ENCODE data around the gene MAST4.
"Not testable (repeated sequence)": the region's sequence is repeated elsewhere in the genome, so short reads cannot be mapped to it uniquely, and the experiment has no call there.

MAST4 gene

DNA sequence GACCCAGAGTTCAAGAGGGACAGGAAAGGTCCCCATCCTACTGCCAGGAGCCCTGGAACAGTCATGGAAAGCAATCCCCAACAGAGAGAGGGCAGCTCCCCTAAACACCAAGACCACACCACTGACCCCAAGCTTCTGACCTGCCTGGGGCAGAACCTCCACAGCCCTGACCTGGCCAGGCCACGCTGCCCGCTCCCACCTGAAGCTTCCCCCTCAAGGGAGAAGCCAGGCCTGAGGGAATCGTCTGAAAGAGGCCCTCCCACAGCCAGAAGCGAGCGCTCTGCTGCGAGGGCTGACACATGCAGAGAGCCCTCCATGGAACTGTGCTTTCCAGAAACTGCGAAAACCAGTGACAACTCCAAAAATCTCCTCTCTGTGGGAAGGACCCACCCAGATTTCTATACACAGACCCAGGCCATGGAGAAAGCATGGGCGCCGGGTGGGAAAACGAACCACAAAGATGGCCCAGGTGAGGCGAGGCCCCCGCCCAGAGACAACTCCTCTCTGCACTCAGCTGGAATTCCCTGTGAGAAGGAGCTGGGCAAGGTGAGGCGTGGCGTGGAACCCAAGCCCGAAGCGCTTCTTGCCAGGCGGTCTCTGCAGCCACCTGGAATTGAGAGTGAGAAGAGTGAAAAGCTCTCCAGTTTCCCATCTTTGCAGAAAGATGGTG, 568.8 kb downstream of the MAST4 start:
- H3K4me1 ChIP-seq (ENCODE audit: control insufficient read depth, insufficient read depth, low read length) = peaks cover 16% of the 10 kb centered on the region
- H3K9ac ChIP-seq (ENCODE audit: low read length) = no peak overlapping the region
- no peak overlapping the region for H3K4me3 ChIP-seq (ENCODE audit: low read depth, low read length)
- 0 out of 2 replicates have a peak, but pooled peaks cover 8% of the 10 kb centered on the region for H3K36me3 ChIP-seq (ENCODE audit: control insufficient read depth, insufficient read depth, low read length)
- H3K9me3 ChIP-seq (ENCODE audit: control insufficient read depth, insufficient read depth, low read depth, low read length) = no peaks in the 10 kb centered on the region
- no peak overlapping the region for H3K27ac ChIP-seq (ENCODE audit: low read depth, low read length)
- no peaks in the 10 kb centered on the region for H3K27me3 ChIP-seq (ENCODE audit: control insufficient read depth, insufficient read depth, low read length)

DNA sequence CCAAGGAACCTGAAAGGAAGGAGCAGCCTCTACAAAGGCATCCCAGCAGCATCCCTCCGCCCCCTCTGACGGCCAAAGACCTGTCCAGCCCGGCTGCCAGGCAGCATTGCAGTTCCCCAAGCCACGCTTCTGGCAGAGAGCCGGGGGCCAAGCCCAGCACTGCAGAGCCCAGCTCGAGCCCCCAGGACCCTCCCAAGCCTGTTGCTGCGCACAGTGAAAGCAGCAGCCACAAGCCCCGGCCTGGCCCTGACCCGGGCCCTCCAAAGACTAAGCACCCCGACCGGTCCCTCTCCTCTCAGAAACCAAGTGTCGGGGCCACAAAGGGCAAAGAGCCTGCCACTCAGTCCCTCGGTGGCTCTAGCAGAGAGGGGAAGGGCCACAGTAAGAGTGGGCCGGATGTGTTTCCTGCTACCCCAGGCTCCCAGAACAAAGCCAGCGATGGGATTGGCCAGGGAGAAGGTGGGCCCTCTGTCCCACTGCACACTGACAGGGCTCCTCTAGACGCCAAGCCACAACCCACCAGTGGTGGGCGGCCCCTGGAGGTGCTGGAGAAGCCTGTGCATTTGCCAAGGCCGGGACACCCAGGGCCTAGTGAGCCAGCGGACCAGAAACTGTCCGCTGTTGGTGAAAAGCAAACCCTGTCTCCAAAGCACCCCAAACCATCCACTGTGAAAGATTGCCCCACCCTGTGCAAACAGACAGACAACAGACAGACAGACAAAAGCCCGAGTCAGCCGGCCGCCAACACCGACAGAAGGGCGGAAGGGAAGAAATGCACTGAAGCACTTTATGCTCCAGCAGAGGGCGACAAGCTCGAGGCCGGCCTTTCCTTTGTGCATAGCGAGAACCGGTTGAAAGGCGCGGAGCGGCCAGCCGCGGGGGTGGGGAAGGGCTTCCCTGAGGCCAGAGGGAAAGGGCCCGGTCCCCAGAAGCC, 569.6 kb downstream of the MAST4 start:
- peaks cover 16% of the 10 kb centered on the region for H3K4me1 ChIP-seq (ENCODE audit: control insufficient read depth, insufficient read depth, low read length)
- H3K9ac ChIP-seq (ENCODE audit: low read length) = peak overlapping the region; percentile 84
- 0 out of 2 replicates have a peak, but pooled peaks cover 8% of the 10 kb centered on the region for H3K36me3 ChIP-seq (ENCODE audit: control insufficient read depth, insufficient read depth, low read length)
- H3K4me3 ChIP-seq (ENCODE audit: low read depth, low read length) = peak overlapping the region; percentile 38
- H3K27ac ChIP-seq (ENCODE audit: low read depth, low read length) = peak overlapping the region; percentile 74
- H3K9me3 ChIP-seq (ENCODE audit: control insufficient read depth, insufficient read depth, low read depth, low read length) = no peaks in the 10 kb centered on the region
- no peaks in the 10 kb centered on the region for H3K27me3 ChIP-seq (ENCODE audit: control insufficient read depth, insufficient read depth, low read length)

DNA sequence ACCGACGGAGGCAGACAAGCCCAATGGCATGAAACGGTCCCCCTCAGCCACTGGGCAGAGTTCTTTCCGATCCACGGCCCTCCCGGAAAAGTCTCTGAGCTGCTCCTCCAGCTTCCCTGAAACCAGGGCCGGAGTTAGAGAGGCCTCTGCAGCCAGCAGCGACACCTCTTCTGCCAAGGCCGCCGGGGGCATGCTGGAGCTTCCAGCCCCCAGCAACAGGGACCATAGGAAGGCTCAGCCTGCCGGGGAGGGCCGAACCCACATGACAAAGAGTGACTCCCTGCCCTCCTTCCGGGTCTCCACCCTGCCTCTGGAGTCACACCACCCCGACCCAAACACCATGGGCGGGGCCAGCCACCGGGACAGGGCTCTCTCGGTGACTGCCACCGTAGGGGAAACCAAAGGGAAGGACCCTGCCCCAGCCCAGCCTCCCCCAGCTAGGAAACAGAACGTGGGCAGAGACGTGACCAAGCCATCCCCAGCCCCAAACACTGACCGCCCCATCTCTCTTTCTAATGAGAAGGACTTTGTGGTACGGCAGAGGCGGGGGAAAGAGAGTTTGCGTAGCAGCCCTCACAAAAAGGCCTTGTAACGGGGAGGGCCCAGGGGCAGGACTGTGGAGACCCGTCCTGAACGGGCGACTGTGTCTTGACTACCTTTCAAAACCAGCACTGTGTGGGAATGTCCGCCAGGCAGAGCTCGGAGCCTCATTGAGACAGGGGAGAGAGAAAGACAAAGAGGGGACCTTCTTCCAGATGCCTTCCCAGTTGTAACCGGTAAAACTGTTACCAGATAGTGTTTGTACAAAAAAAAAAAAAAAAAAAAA, 570.5 kb downstream of the MAST4 start:
- Histone ChIP-seq H3K4me1 (ENCODE audit: control insufficient read depth, insufficient read depth, low read length) (peaks cover 16% of the 10 kb centered on the region), H3K36me3 (ENCODE audit: control insufficient read depth, insufficient read depth, low read length) (0 out of 2 replicates have a peak, but pooled peaks cover 8% of the 10 kb centered on the region), H3K9me3 (ENCODE audit: control insufficient read depth, insufficient read depth, low read depth, low read length) (no peaks in the 10 kb centered on the region), H3K4me3 (ENCODE audit: low read depth, low read length) (peak overlapping the region; percentile 38), H3K27ac (ENCODE audit: low read depth, low read length) (peak overlapping the region; percentile 74), H3K9ac (ENCODE audit: low read length) (peak overlapping the region; percentile 84), H3K27me3 (ENCODE audit: control insufficient read depth, insufficient read depth, low read length) (no peaks in the 10 kb centered on the region)

DNA sequence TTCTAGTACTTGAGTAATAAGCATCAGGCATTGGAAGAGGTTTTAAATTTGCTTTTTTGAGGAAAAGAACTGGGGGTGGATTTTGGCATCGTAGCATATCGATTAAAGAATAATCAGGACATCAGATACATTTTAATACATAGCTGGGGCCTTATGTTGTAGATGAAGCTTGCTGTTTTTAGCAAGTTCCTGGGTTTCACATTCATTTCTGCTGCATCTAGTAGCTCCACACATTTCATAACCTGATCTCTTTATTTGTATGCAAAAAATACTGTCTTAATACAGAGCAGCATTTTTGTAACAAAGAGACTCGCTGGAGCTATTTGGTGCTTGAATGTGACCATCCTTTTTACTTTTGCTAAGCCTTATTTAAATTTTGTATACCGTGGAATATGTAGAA, 571.9 kb downstream of the MAST4 start:
- no peaks in the 10 kb centered on the region for H3K9me3 ChIP-seq (ENCODE audit: control insufficient read depth, insufficient read depth, low read depth, low read length)
- no peaks in the 10 kb centered on the region for H3K27me3 ChIP-seq (ENCODE audit: control insufficient read depth, insufficient read depth, low read length)
- H3K36me3 ChIP-seq (ENCODE audit: control insufficient read depth, insufficient read depth, low read length) = 0 out of 2 replicates have a peak, but pooled peaks cover 3% of the 10 kb centered on the region
- no peak overlapping the region for H3K9ac ChIP-seq (ENCODE audit: low read length)
- peaks cover 16% of the 10 kb centered on the region for H3K4me1 ChIP-seq (ENCODE audit: control insufficient read depth, insufficient read depth, low read length)
- no peak overlapping the region for H3K27ac ChIP-seq (ENCODE audit: low read depth, low read length)
- no peak overlapping the region for H3K4me3 ChIP-seq (ENCODE audit: low read depth, low read length)

DNA sequence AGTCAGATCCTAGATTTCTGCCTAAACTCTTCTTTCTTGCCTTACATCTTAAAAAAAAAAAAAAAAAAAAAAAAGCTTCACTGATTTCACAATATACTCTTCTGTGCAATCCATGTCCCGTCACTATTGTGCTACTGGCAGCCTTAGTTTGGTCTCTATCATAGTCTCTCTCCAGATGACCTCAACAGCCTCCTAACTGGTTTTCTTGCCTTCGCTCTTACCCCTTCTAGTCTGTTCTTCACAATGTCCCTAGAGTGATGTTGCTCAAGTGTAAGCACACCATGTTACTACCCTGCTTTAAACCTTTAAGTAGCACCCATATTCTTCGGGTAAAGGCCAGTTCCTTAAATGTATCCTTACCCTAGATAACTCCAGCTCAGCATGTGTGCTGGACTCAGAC, 574.6 kb downstream of the MAST4 start:
- no peak overlapping the region for H3K27ac ChIP-seq (ENCODE audit: low read depth, low read length)
- H3K9me3 ChIP-seq (ENCODE audit: control insufficient read depth, insufficient read depth, low read depth, low read length) = no peaks in the 10 kb centered on the region
- no peak overlapping the region for H3K9ac ChIP-seq (ENCODE audit: low read length)

DNA sequence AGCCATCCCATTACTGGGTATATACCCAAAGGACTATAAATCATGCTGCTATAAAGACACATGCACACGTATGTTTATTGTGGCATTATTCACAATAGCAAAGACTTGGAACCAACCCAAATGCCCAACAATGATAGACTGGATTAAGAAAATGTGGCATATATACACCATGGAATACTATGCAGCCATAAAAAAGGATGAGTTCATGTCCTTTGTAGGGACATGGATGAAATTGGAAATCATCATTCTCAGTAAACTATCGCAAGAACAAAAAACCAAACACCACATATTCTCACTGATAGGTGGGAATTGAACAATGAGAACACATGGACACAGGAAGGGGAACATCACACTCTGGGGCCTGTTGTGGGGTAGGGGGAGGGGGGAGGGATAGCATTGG, 577.2 kb downstream of the MAST4 start:
- H3K27me3 ChIP-seq (ENCODE audit: control insufficient read depth, insufficient read depth, low read length); H3K4me3 ChIP-seq (ENCODE audit: low read depth, low read length); H3K36me3 ChIP-seq (ENCODE audit: control insufficient read depth, insufficient read depth, low read length); H3K27ac ChIP-seq (ENCODE audit: low read depth, low read length); H3K9me3 ChIP-seq (ENCODE audit: control insufficient read depth, insufficient read depth, low read depth, low read length); H3K4me1 ChIP-seq (ENCODE audit: control insufficient read depth, insufficient read depth, low read length); H3K9ac ChIP-seq (ENCODE audit: low read length): not testable (repeated sequence)

More for the DNA sequence above, 574.6 kb downstream of the MAST4 start:
- Histone ChIP-seq H3K27me3 (ENCODE audit: control insufficient read depth, insufficient read depth, low read length) (no peaks in the 10 kb centered on the region), H3K36me3 (ENCODE audit: control insufficient read depth, insufficient read depth, low read length) (no peaks in the 10 kb centered on the region), H3K4me3 (ENCODE audit: low read depth, low read length) (no peak overlapping the region), H3K4me1 (ENCODE audit: control insufficient read depth, insufficient read depth, low read length) (peaks cover 10% of the 10 kb centered on the region)

DNA sequence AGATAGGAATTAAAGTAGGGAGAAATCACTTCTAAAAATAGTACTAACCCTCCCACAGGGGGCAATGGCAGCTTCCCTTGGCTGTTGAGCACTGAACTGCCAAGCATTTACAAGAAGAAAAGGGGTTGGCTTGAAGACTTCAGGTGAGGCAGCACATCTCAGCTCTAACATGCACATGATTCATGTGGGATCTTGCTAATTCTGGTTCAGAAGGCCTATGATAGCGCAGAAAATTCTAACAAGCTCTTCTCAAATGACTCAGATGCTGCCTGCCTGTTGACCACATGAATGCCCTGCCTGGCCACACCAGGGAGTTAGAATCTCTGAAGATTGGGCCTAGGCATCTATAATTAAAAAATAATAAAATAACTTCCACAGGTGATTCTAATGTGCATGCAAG, 577.8 kb downstream of the MAST4 start:
- H3K36me3 ChIP-seq (ENCODE audit: control insufficient read depth, insufficient read depth, low read length) = no peaks in the 10 kb centered on the region
- H3K9ac ChIP-seq (ENCODE audit: low read length) = no peak overlapping the region
- H3K4me3 ChIP-seq (ENCODE audit: low read depth, low read length) = no peak overlapping the region
- H3K4me1 ChIP-seq (ENCODE audit: control insufficient read depth, insufficient read depth, low read length) = no peaks in the 10 kb centered on the region
- no peaks in the 10 kb centered on the region for H3K27me3 ChIP-seq (ENCODE audit: control insufficient read depth, insufficient read depth, low read length)
- H3K27ac ChIP-seq (ENCODE audit: low read depth, low read length) = no peak overlapping the region
- H3K9me3 ChIP-seq (ENCODE audit: control insufficient read depth, insufficient read depth, low read depth, low read length) = peaks cover 9% of the 10 kb centered on the region

DNA sequence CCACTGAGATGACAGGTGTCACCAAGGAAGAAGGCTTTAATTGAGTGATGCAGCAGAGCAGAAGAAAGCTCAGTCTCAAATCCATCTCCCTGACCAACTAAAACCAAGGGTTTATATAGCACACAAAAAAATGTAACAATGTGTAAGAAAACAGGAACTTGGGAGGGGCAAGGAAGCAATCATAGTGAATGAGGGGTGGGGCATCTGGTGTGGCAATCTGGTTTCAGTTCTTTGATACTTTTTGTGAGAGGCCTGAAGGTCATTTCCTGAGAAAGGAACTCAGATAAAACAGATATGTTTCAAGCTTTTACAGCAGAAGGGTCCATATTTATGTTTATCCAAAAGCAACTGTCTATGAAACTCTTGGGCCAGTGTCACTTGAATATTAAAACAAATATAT, 580.7 kb downstream of the MAST4 start:
- H3K27me3 ChIP-seq (ENCODE audit: control insufficient read depth, insufficient read depth, low read length) = no peaks in the 10 kb centered on the region
- peaks cover 8% of the 10 kb centered on the region for H3K4me1 ChIP-seq (ENCODE audit: control insufficient read depth, insufficient read depth, low read length)
- H3K4me3 ChIP-seq (ENCODE audit: low read depth, low read length) = no peak overlapping the region
- no peak overlapping the region for H3K9ac ChIP-seq (ENCODE audit: low read length)
- H3K9me3 ChIP-seq (ENCODE audit: control insufficient read depth, insufficient read depth, low read depth, low read length) = peaks cover 9% of the 10 kb centered on the region
- no peaks in the 10 kb centered on the region for H3K36me3 ChIP-seq (ENCODE audit: control insufficient read depth, insufficient read depth, low read length)
- no peak overlapping the region for H3K27ac ChIP-seq (ENCODE audit: low read depth, low read length)

DNA sequence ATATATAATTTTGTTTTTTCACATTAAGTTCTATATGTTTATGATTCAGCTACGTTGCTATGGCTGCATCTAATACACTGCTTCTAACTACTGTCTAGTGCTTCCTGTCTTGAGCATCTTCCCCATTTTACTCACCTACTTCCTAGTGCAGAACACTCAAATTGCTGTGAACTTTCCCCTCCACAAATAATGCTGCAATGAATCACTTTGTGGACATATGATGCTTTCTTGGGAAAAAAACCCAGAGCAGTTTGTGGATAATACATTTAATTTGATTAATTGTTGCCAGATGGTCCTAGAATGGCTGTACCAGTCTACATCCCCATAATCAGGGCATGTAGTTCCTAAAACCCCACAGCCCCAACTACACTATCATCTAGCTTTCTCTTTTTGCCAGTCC, 581.9 kb downstream of the MAST4 start:
- H3K9me3 ChIP-seq (ENCODE audit: control insufficient read depth, insufficient read depth, low read depth, low read length) = peaks cover 9% of the 10 kb centered on the region
- H3K4me3 ChIP-seq (ENCODE audit: low read depth, low read length) = no peak overlapping the region
- no peaks in the 10 kb centered on the region for H3K36me3 ChIP-seq (ENCODE audit: control insufficient read depth, insufficient read depth, low read length)
- no peaks in the 10 kb centered on the region for H3K27me3 ChIP-seq (ENCODE audit: control insufficient read depth, insufficient read depth, low read length)
- no peak overlapping the region for H3K9ac ChIP-seq (ENCODE audit: low read length)
- no peak overlapping the region for H3K27ac ChIP-seq (ENCODE audit: low read depth, low read length)
- peaks cover 19% of the 10 kb centered on the region for H3K4me1 ChIP-seq (ENCODE audit: control insufficient read depth, insufficient read depth, low read length)

DNA sequence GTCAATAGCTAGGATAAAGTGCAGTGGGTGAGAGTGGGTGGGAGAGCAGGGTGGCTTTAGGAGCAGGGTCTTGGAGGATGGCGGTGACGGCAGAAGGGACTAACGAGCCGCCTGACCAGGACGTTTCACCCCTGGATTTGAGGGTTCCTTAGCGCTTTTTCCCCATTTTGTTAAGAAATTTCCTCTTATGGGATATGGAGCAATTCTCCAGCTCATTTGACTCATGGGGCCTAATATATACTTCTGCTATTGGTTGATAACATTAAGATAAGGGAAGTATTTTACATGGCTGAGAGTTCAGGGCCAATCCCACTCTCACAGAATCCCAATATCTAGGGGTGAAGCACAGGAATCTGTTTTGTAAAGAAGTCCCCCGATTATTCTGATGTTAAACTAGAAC, 582.8 kb downstream of the MAST4 start:
- H3K4me1 ChIP-seq (ENCODE audit: control insufficient read depth, insufficient read depth, low read length) = peaks cover 21% of the 10 kb centered on the region
- H3K9ac ChIP-seq (ENCODE audit: low read length) = no peak overlapping the region
- no peaks in the 10 kb centered on the region for H3K36me3 ChIP-seq (ENCODE audit: control insufficient read depth, insufficient read depth, low read length)
- H3K9me3 ChIP-seq (ENCODE audit: control insufficient read depth, insufficient read depth, low read depth, low read length) = peaks cover 9% of the 10 kb centered on the region
- H3K27me3 ChIP-seq (ENCODE audit: control insufficient read depth, insufficient read depth, low read length) = no peaks in the 10 kb centered on the region
- no peak overlapping the region for H3K4me3 ChIP-seq (ENCODE audit: low read depth, low read length)
- H3K27ac ChIP-seq (ENCODE audit: low read depth, low read length) = no peak overlapping the region

Measured in HUES6 (cell line).